ENCODE results near the gene ALKBH3.

ALKBH3 gene

GRCh38 chr11:43905813-43906241, 25.2 kb downstream of the ALKBH3 start:
- TF ChIP-seq SIN3A (IDR thresholded peaks at IDR 0.05; ENCODE audit: borderline replicate concordance, insufficient read depth, low read length) (no peak), TAF1 (IDR thresholded peaks at IDR 0.05; ENCODE audit: borderline replicate concordance, insufficient read depth, low read length) (no peak), FOXP2 (optimal IDR thresholded peaks at IDR 0.05; ENCODE audit: borderline replicate concordance, extremely low read depth, extremely low read length, insufficient read depth) (no peak), POLR2AphosphoS5 (IDR thresholded peaks at IDR 0.05; ENCODE audit: low read depth, low read length) (no peak)

GRCh38 chr11:43907028-43907975, 26.7 kb downstream of the ALKBH3 start:
- no peak for TF ChIP-seq FOXP2 (optimal IDR thresholded peaks at IDR 0.05; ENCODE audit: borderline replicate concordance, extremely low read depth, extremely low read length, insufficient read depth)
- no peak for TF ChIP-seq POLR2AphosphoS5 (IDR thresholded peaks at IDR 0.05; ENCODE audit: low read depth, low read length)
- TF ChIP-seq TAF1 (IDR thresholded peaks at IDR 0.05; ENCODE audit: borderline replicate concordance, insufficient read depth, low read length) = no peak
- TF ChIP-seq REST (IDR thresholded peaks at IDR 0.05; ENCODE audit: insufficient read depth in 1 of 2, low read depth in 2 of 2, low read length in 2 of 2) = no peak
- TF ChIP-seq SIN3A (IDR thresholded peaks at IDR 0.05; ENCODE audit: borderline replicate concordance, insufficient read depth, low read length) = no peak

GRCh38 chr11:43908191-43908590, 27.6 kb downstream of the ALKBH3 start:
- TF ChIP-seq SIN3A (IDR thresholded peaks at IDR 0.05; ENCODE audit: borderline replicate concordance, insufficient read depth, low read length) (no peak), FOXP2 (optimal IDR thresholded peaks at IDR 0.05; ENCODE audit: borderline replicate concordance, extremely low read depth, extremely low read length, insufficient read depth) (no peak), POLR2AphosphoS5 (IDR thresholded peaks at IDR 0.05; ENCODE audit: low read depth, low read length) (no peak), REST (IDR thresholded peaks at IDR 0.05; ENCODE audit: insufficient read depth in 1 of 2, low read depth in 2 of 2, low read length in 2 of 2) (no peak), TAF1 (IDR thresholded peaks at IDR 0.05; ENCODE audit: borderline replicate concordance, insufficient read depth, low read length) (no peak)

- TF ChIP-seq FOXP2 (optimal IDR thresholded peaks at IDR 0.05; ENCODE audit: borderline replicate concordance, extremely low read depth, extremely low read length, insufficient read depth) (no peak), POLR2AphosphoS5 (IDR thresholded peaks at IDR 0.05; ENCODE audit: low read depth, low read length) (no peak), TAF1 (IDR thresholded peaks at IDR 0.05; ENCODE audit: borderline replicate concordance, insufficient read depth, low read length) (no peak), REST (IDR thresholded peaks at IDR 0.05; ENCODE audit: insufficient read depth in 1 of 2, low read depth in 2 of 2, low read length in 2 of 2) (no peak), SIN3A (IDR thresholded peaks at IDR 0.05; ENCODE audit: borderline replicate concordance, insufficient read depth, low read length) (no peak)
These were observed 28.1 kb downstream of the ALKBH3 start for GRCh38 chr11:43908683-43909082.

GRCh38 chr11:43913829-43914380, 33.3 kb downstream of the ALKBH3 start:
- TF ChIP-seq POLR2AphosphoS5 (IDR thresholded peaks at IDR 0.05; ENCODE audit: low read depth, low read length) = no peak
- no peak for TF ChIP-seq FOXP2 (optimal IDR thresholded peaks at IDR 0.05; ENCODE audit: borderline replicate concordance, extremely low read depth, extremely low read length, insufficient read depth)
- no peak for TF ChIP-seq TAF1 (IDR thresholded peaks at IDR 0.05; ENCODE audit: borderline replicate concordance, insufficient read depth, low read length)
- no peak for TF ChIP-seq SIN3A (IDR thresholded peaks at IDR 0.05; ENCODE audit: borderline replicate concordance, insufficient read depth, low read length)
- TF ChIP-seq REST (IDR thresholded peaks at IDR 0.05; ENCODE audit: insufficient read depth in 1 of 2, low read depth in 2 of 2, low read length in 2 of 2) = no peak

Data from PFSK-1 (cell line).